Breast epithelium (tissue), 3 donors: ENCODE results near the gene RAD51AP1.
"Not testable (repeated sequence)": the region's sequence is repeated elsewhere in the genome, so short reads cannot be mapped to it uniquely, and the experiment has no call there.

ENCODE experiments used
- POLR2AphosphoS5 ChIP-seq, 3 donors: sonication (generic); formaldehyde crosslinking; IDR thresholded peaks; one replicate each; pipeline ENCODE4 v1.6.1; 2017; ENCODE audit warnings: antibody characterized with exemption in 3 of 3
- TF ChIP-seq, protein P1 (sequence below), 3 donors: fragments of 450-650 bp; IDR thresholded peaks; one replicate each; pipeline ENCODE4 v1.5.1; 2016 to 2017; ENCODE audit warnings: antibody characterized with exemption in 3 of 3, mild to moderate bottlenecking in 3 of 3, moderate library complexity in 3 of 3

DNA sequence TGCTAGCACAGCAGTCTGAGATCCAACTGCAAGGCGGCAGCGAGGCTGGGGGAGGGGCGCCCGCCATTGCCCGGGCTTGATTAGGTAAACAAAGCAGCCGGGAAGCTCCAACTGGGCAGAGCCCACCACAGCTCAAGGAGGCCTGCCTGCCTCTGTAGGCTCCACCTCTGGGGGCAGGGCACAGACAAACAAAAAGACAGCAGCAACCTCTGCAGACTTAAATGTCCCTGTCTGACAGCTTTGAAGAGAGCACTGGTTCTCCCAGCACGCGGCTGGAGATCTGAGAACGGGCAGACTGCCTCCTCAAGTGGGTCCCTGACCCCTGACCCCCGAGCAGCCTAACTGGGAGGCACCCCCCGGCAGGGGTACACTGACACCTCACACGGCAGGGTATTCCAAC, 29.4 kb upstream of the RAD51AP1 start:
- not testable (repeated sequence) for TF ChIP-seq POLR2AphosphoS5 (IDR thresholded peaks at IDR 0.05)
- TF ChIP-seq, protein P1, sequence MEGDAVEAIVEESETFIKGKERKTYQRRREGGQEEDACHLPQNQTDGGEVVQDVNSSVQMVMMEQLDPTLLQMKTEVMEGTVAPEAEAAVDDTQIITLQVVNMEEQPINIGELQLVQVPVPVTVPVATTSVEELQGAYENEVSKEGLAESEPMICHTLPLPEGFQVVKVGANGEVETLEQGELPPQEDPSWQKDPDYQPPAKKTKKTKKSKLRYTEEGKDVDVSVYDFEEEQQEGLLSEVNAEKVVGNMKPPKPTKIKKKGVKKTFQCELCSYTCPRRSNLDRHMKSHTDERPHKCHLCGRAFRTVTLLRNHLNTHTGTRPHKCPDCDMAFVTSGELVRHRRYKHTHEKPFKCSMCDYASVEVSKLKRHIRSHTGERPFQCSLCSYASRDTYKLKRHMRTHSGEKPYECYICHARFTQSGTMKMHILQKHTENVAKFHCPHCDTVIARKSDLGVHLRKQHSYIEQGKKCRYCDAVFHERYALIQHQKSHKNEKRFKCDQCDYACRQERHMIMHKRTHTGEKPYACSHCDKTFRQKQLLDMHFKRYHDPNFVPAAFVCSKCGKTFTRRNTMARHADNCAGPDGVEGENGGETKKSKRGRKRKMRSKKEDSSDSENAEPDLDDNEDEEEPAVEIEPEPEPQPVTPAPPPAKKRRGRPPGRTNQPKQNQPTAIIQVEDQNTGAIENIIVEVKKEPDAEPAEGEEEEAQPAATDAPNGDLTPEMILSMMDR (IDR thresholded peaks at IDR 0.05), result not testable (repeated sequence)
